ENCODE measurements around the gene MKRN2OS. TPM values are rescaled to one million over a fixed set of nuclear protein-coding genes. Genes with fewer than 3 reads are reported as not detected.
"Not testable (repeated sequence)": the region's sequence is repeated elsewhere in the genome, so short reads cannot be mapped to it uniquely, and the experiment has no call there.

Gene MKRN2OS
- total RNA-seq, 4 donors from 2014 or later: 0.91 to 2.0 (median 1.6) TPM

DNA sequence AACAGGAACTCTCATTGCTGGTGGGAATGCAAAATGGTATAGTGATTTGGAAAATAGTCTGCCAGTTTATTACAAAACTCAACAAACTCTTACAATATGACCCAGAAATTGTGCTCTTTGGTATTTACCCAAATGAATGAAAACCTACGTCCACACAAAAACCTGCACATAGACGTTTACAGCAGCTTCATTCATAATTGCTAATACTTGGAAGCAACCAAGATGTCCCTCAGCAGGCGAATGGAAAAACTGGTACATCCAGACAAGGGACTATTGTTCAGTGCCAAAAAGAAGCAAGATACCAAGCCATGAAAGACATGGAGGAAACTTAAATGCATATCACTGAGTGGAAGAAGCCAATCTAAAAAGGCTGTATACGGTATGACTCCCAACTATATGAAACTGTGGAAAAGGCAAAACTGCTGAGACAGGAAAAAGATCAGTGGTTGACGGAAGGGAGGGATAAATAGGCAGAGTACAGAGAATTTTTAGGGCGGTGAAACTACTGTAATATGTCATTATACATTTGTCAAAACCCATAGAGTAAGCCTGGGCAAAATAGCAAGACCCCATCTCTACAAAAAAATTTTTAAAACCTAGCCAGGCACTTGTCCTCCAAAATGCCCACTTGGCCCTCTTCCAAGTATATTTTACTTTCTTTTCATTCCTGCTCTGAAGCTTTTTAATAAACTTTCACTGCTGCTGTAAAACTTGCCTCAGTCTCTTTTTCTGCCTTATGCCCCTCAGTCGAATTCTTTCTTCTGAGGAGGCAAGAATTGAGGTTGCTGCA, 4.9 kb upstream of the MKRN2OS start:
- no peak for TF ChIP-seq CTCF (IDR thresholded peaks at IDR 0.05)
- no peak for TF ChIP-seq POLR2AphosphoS5 (IDR thresholded peaks at IDR 0.05)
- no peak for TF ChIP-seq POLR2A (IDR thresholded peaks at IDR 0.05)
- TF ChIP-seq EP300 (IDR thresholded peaks at IDR 0.05): no peak
- no peak overlapping the region for H3K27ac ChIP-seq
- H3K9me3 ChIP-seq: no peaks in the 10 kb centered on the region
- H3K4me3 ChIP-seq: no peak overlapping the region
- no peak for DNase-seq (ENCODE audit: low spot score in 2 of 2)
- peaks cover 9% of the 10 kb centered on the region for H3K4me1 ChIP-seq
- WGBS: 63% methylated on average over 7 of the region's 7 CpGs
- peaks cover 31% of the 10 kb centered on the region for H3K27me3 ChIP-seq
- no peaks in the 10 kb centered on the region for H3K36me3 ChIP-seq

GRCh38 chr3:12544652-12545472, 437 bp downstream of the MKRN2OS start:
- no peaks in the 10 kb centered on the region for H3K27me3 ChIP-seq
- no peak overlapping the region for H3K27ac ChIP-seq
- peak overlapping the region; percentile 41 for H3K4me3 ChIP-seq
- no peaks in the 10 kb centered on the region for H3K9me3 ChIP-seq
- 57% methylated on average over 11 of the region's 11 CpGs for WGBS
- peaks cover 4% of the 10 kb centered on the region for H3K36me3 ChIP-seq
- TF ChIP-seq POLR2AphosphoS5 (IDR thresholded peaks at IDR 0.05): no peak
- TF ChIP-seq EP300 (IDR thresholded peaks at IDR 0.05): no peak
- no peak for TF ChIP-seq POLR2A (IDR thresholded peaks at IDR 0.05)
- no peak for TF ChIP-seq CTCF (IDR thresholded peaks at IDR 0.05)
- H3K4me1 ChIP-seq: no peaks in the 10 kb centered on the region
- DNase-seq (ENCODE audit: low spot score in 2 of 2): no peak

GRCh38 chr3:12543497-12543896, 1.8 kb downstream of the MKRN2OS start:
- peaks cover 13% of the 10 kb centered on the region for H3K36me3 ChIP-seq
- not testable (repeated sequence) for H3K27me3 ChIP-seq; H3K9me3 ChIP-seq; H3K4me3 ChIP-seq; DNase-seq (ENCODE audit: low spot score in 2 of 2); H3K4me1 ChIP-seq; H3K27ac ChIP-seq
- 83% methylated on average over 12 of the region's 12 CpGs for WGBS

GRCh38 chr3:12541625-12542024, 3.7 kb downstream of the MKRN2OS start:
- 68% methylated on average over 7 of the region's 8 CpGs for WGBS
- no peaks in the 10 kb centered on the region for H3K27me3 ChIP-seq
- H3K9me3 ChIP-seq: no peaks in the 10 kb centered on the region
- no peak for DNase-seq (ENCODE audit: low spot score in 2 of 2)
- no peak for TF ChIP-seq POLR2AphosphoS5 (IDR thresholded peaks at IDR 0.05)
- TF ChIP-seq POLR2A (IDR thresholded peaks at IDR 0.05): no peak
- no peak for TF ChIP-seq EP300 (IDR thresholded peaks at IDR 0.05)
- TF ChIP-seq CTCF (IDR thresholded peaks at IDR 0.05): no peak
- H3K27ac ChIP-seq: no peak overlapping the region
- H3K4me1 ChIP-seq: no peaks in the 10 kb centered on the region
- H3K36me3 ChIP-seq: peaks cover 13% of the 10 kb centered on the region
- H3K4me3 ChIP-seq: no peak overlapping the region

- H3K4me3 ChIP-seq: no peak overlapping the region
- H3K27me3 ChIP-seq: no peaks in the 10 kb centered on the region
- DNase-seq (ENCODE audit: low spot score in 2 of 2): no peak
- H3K9me3 ChIP-seq: no peaks in the 10 kb centered on the region
- 88% methylated on average over 6 of the region's 6 CpGs for WGBS
- H3K4me1 ChIP-seq: no peaks in the 10 kb centered on the region
- TF ChIP-seq EP300 (IDR thresholded peaks at IDR 0.05) (no peak), POLR2AphosphoS5 (IDR thresholded peaks at IDR 0.05) (no peak), POLR2A (IDR thresholded peaks at IDR 0.05) (no peak), CTCF (IDR thresholded peaks at IDR 0.05) (no peak)
- peaks cover 13% of the 10 kb centered on the region for H3K36me3 ChIP-seq
- no peak overlapping the region for H3K27ac ChIP-seq
Observed at GRCh38 chr3:12536423-12536822, 8.9 kb downstream of the MKRN2OS start.

Measured in suprapubic skin (tissue), 4 donors.